Right atrium auricular region (tissue), 2 donors: Measurements from ENCODE around the gene CACNA1B. TPM values are rescaled to one million over a fixed set of nuclear protein-coding genes. Genes with fewer than 3 reads are reported as not detected.

Source experiments
- DNase-seq: peaks from one replicate; pipeline ENCODE4 v3.0.0-alpha.2; 2019; ENCODE audit warnings: low spot score
- H3K27ac ChIP-seq, 2 donors: fragments of 200-600 bp; sonication (generic); 1 replicate in 1 of 2; 2 replicates in 1 of 2; pipeline ENCODE4 v1.5.1; 2016 to 2019
- H3K27me3 ChIP-seq, 2 donors: fragments of 200-600 bp; sonication (generic); one replicate each; pipeline versions ENCODE4 v1.5.1 to v1.6.0; 2017 to 2019
- H3K36me3 ChIP-seq: fragments of 200-600 bp; sonication (generic); one replicate; pipeline ENCODE4 v1.5.1; 2016
- H3K4me1 ChIP-seq, 2 donors: fragments of 200-600 bp; sonication (generic); one replicate each; pipeline versions ENCODE4 v1.5.1 to v1.6.0; 2017 to 2019
- H3K4me3 ChIP-seq, 2 donors: fragments of 200-600 bp; sonication (generic); 1 replicate in 1 of 2; 2 replicates in 1 of 2; pipeline ENCODE4 v1.5.1; 2017 to 2019; ENCODE audit warnings: mild to moderate bottlenecking in 1 of 2, moderate library complexity in 1 of 2
- H3K9me3 ChIP-seq, 2 donors: fragments of 200-600 bp; sonication (generic); one replicate each; pipeline ENCODE4 v1.5.1; 2019
- total RNA-seq, 2 donors: library from RNA; depleted of rRNA; stranded (reverse); fragments of >200 nt; gene quantifications; one replicate each; pipeline ENCODE4 v1.1.0, GENCODE V29; 2016
- TF ChIP-seq, protein P1 (sequence below), 2 donors: fragments of 200-600 bp; sonication (generic); IDR thresholded peaks; one replicate each; pipeline ENCODE4 v1.5.1; 2019; ENCODE audit warnings: antibody characterized with exemption in 2 of 2

The CACNA1B gene
- total RNA-seq, 2 donors from 2014 or later = 0.04 to 0.41 TPM

GRCh38 chr9:137965177-137965795 is 87.7 kb downstream of the CACNA1B start:
- DNase-seq = no peak

GRCh38 chr9:137967280-137967953 is 89.8 kb downstream of the CACNA1B start:
- no peak for DNase-seq
- Histone ChIP-seq H3K27me3 (no peaks in the 10 kb centered on the region), H3K9me3 (no peaks in the 10 kb centered on the region), H3K27ac (no peak overlapping the region), H3K36me3 (no peaks in the 10 kb centered on the region), H3K4me1 (no peaks in the 10 kb centered on the region), H3K4me3 (no peak overlapping the region)
- TF ChIP-seq, protein P1, sequence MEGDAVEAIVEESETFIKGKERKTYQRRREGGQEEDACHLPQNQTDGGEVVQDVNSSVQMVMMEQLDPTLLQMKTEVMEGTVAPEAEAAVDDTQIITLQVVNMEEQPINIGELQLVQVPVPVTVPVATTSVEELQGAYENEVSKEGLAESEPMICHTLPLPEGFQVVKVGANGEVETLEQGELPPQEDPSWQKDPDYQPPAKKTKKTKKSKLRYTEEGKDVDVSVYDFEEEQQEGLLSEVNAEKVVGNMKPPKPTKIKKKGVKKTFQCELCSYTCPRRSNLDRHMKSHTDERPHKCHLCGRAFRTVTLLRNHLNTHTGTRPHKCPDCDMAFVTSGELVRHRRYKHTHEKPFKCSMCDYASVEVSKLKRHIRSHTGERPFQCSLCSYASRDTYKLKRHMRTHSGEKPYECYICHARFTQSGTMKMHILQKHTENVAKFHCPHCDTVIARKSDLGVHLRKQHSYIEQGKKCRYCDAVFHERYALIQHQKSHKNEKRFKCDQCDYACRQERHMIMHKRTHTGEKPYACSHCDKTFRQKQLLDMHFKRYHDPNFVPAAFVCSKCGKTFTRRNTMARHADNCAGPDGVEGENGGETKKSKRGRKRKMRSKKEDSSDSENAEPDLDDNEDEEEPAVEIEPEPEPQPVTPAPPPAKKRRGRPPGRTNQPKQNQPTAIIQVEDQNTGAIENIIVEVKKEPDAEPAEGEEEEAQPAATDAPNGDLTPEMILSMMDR (IDR thresholded peaks at IDR 0.05) = no peak

More at GRCh38 chr9:137965177-137965795, 87.7 kb downstream of the CACNA1B start:
- Histone ChIP-seq H3K36me3 (no peaks in the 10 kb centered on the region), H3K4me3 (no peak overlapping the region), H3K27me3 (no peaks in the 10 kb centered on the region), H3K4me1 (no peaks in the 10 kb centered on the region), H3K27ac (no peak overlapping the region), H3K9me3 (no peaks in the 10 kb centered on the region)
- TF ChIP-seq, protein P1 (IDR thresholded peaks at IDR 0.05) = no peak

DNA sequence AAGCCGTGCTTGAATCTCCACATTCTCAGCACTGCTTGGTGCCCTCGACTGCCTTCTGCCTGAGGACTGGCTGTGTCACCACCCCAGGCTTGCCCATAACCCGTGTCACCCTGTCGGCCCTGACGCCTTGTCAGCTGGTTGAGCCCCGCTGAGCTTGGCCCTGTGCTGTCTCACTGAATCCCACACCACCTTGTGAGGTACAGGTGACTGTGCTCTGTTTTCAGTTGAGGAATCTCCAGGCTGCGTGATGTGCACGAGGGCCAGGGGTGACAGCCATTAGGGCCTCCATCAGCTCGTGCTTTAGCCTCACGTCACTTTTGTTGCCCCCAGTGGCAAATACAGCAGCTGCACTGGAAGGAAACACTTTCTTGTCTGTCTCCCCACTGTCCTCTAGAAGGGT is 90.7 kb downstream of the CACNA1B start:
- Histone ChIP-seq H3K9me3 (no peaks in the 10 kb centered on the region), H3K36me3 (no peaks in the 10 kb centered on the region), H3K4me1 (no peaks in the 10 kb centered on the region), H3K27ac (no peak overlapping the region), H3K27me3 (no peaks in the 10 kb centered on the region), H3K4me3 (no peak overlapping the region)
- TF ChIP-seq, protein P1 (IDR thresholded peaks at IDR 0.05) = no peak
- no peak for DNase-seq

DNA sequence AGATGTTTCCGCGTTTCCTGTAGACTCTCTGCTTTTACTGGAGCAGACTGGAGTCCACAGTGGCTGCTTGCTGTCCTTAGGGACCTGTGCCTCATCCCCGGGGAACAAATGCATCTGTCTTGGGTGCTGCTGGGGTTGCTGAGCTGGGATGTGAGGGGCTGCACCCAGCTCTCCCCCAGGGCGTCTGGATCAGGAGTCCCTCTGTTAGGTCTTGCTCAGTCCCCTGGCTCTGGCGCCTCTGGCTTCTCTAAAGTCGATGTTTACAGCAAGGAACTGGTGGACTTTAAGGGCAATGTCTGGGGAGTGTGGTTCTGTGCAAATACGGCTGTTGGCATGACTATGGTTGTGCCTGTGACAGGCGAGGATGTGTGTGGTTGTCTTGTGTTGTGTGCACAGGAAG is 91.4 kb downstream of the CACNA1B start:
- no peaks in the 10 kb centered on the region for H3K4me1 ChIP-seq
- H3K9me3 ChIP-seq = no peaks in the 10 kb centered on the region
- H3K4me3 ChIP-seq = no peak overlapping the region
- H3K27ac ChIP-seq = no peak overlapping the region
- no peaks in the 10 kb centered on the region for H3K27me3 ChIP-seq
- TF ChIP-seq, protein P1 (IDR thresholded peaks at IDR 0.05) = no peak
- DNase-seq = no peak
- no peaks in the 10 kb centered on the region for H3K36me3 ChIP-seq

- no peaks in the 10 kb centered on the region for H3K27me3 ChIP-seq
- TF ChIP-seq, protein P1 (IDR thresholded peaks at IDR 0.05) = no peak
- H3K27ac ChIP-seq = no peak overlapping the region
- DNase-seq = no peak
- H3K9me3 ChIP-seq = no peaks in the 10 kb centered on the region
- H3K4me1 ChIP-seq = no peaks in the 10 kb centered on the region
- H3K36me3 ChIP-seq = no peaks in the 10 kb centered on the region
- H3K4me3 ChIP-seq = no peak overlapping the region
These were observed 92.1 kb downstream of the CACNA1B start for GRCh38 chr9:137969685-137970084.
